Upper lobe of left lung (tissue), 6 donors: ENCODE results near the gene PEX11B. TPM values are rescaled to one million over a fixed set of nuclear protein-coding genes. Genes with fewer than 3 reads are reported as not detected.
A peak's percentile ranks its signal among the peaks of the same experiment; 100 is the strongest.

Source experiments
- ATAC-seq, 2 donors: fragments of 200-7000 bp; cut with Tn5 transposase; one replicate each; pipeline ENCODE4 v1.9.1; 2022; ENCODE audit warnings: mild to moderate bottlenecking in 2 of 2, moderate library complexity in 2 of 2; ENCODE audit not compliant: low FRiP score in 2 of 2
- DNase-seq, 2 donors: peaks; one replicate each; pipeline ENCODE4 v3.0.0-alpha.2; 2019 to 2020
- H3K27ac ChIP-seq, 4 donors: fragments of 200-600 bp; sonication (generic); one replicate each; pipeline ENCODE4 v1.5.1; 2016 to 2019
- H3K27me3 ChIP-seq, 4 donors: fragments of 200-600 bp; sonication (generic); one replicate each; pipeline ENCODE4 v1.5.1; 2017 to 2019
- H3K36me3 ChIP-seq, 4 donors: fragments of 200-600 bp; sonication (generic); one replicate each; pipeline ENCODE4 v1.5.1; 2016 to 2019
- H3K4me1 ChIP-seq, 4 donors: fragments of 200-600 bp; sonication (generic); one replicate each; pipeline ENCODE4 v1.5.1; 2018 to 2019
- H3K4me3 ChIP-seq, 4 donors: fragments of 200-600 bp; sonication (generic); one replicate each; pipeline ENCODE4 v1.5.1; 2017 to 2019; ENCODE audit warnings: mild to moderate bottlenecking in 2 of 4, moderate library complexity in 1 of 4
- H3K9me3 ChIP-seq, 4 donors: fragments of 200-600 bp; sonication (generic); one replicate each; pipeline ENCODE4 v1.5.1; 2018 to 2019
- CTCF ChIP-seq, 6 experiments: fragments of 450-650 bp in 4 of 6; fragments of 200-600 bp in 2 of 6; sonication (generic) in 2 of 6; IDR thresholded peaks; one replicate each; pipeline ENCODE4 v1.5.1; 2016 to 2019; ENCODE audit warnings: antibody characterized with exemption in 6 of 6
- EP300 ChIP-seq, 4 donors: sonication (generic); formaldehyde crosslinking; IDR thresholded peaks; one replicate each; pipeline ENCODE4 v1.5.1; 2017; ENCODE audit warnings: antibody characterized with exemption in 4 of 4, control low read depth in 2 of 4
- POLR2A ChIP-seq, 4 donors: fragments of 450-650 bp; IDR thresholded peaks; one replicate each; pipeline ENCODE4 v1.5.1; 2016 to 2017; ENCODE audit warnings: antibody characterized with exemption in 4 of 4, mild to moderate bottlenecking in 2 of 4
- POLR2AphosphoS5 ChIP-seq, 2 donors: sonication (generic); formaldehyde crosslinking; IDR thresholded peaks; one replicate each; pipeline ENCODE4 v1.5.1; 2017; ENCODE audit warnings: antibody characterized with exemption in 2 of 2
- WGBS, 2 donors: methylation state at CpG; one replicate each; pipeline ENCODE4 v1.1.5; 2017 to 2018; 5-methylcytosine and 5-hydroxymethylcytosine counted together
- total RNA-seq, 6 donors: library from RNA; depleted of rRNA in 4 of 6; stranded (reverse); fragments of >200 nt in 4 of 6; gene quantifications; one replicate each; pipeline versions ENCODE4 v1.1.0 to v1.2.1, GENCODE V29; 2016 to 2021
- donor health status: DM: no; HTN: no; CAD: no; lungs with moderate emphysema.
- donor health status: DM: no; HTN: yes; CAD: no; lungs with severe emphysema.

The PEX11B gene
- total RNA-seq, 6 donors from 2014 or later: 15.2 to 29.5 (median 26.9) TPM

- 40 to 53% methylated on average over 3 of the region's 3 CpGs for WGBS, 2 donors
- Histone ChIP-seq H3K4me1 (peaks cover 27 to 36% (median 30%) of the 10 kb centered on the region in 4 donors), H3K9me3 (no peaks in the 10 kb centered on the region), H3K4me3 (no peak overlapping the region), H3K36me3 (peaks cover 0 to 6% (median 0%) of the 10 kb centered on the region in 4 donors), H3K27ac (peak overlapping the region; percentile 86 to 94 (median 90)), H3K27me3 (no peaks in the 10 kb centered on the region)
- DNase-seq (no peak), ATAC-seq (peak in 1 of 2 donors; percentile 2)
- TF ChIP-seq POLR2AphosphoS5 (IDR thresholded peaks at IDR 0.05) (no peak), CTCF (IDR thresholded peaks at IDR 0.05) (no peak), EP300 (IDR thresholded peaks at IDR 0.05) (no peak), POLR2A (IDR thresholded peaks at IDR 0.05) (no peak)
Observed at GRCh38 chr1:145892486-145893087, 25.9 kb downstream of the PEX11B start.

GRCh38 chr1:145891587-145892485 lies 26.7 kb downstream of the PEX11B start:
- Histone ChIP-seq H3K4me3 (peak overlapping the region in 1 of 4 donors; percentile 5), H3K36me3 (no peaks in the 10 kb centered on the region), H3K27ac (peak overlapping the region; percentile 86 to 94 (median 90)), H3K4me1 (peaks cover 27 to 36% (median 30%) of the 10 kb centered on the region in 4 donors), H3K9me3 (no peaks in the 10 kb centered on the region), H3K27me3 (no peaks in the 10 kb centered on the region)
- peak in 1 of 4 donors; percentile 40 for TF ChIP-seq POLR2A (IDR thresholded peaks at IDR 0.05)
- peak; percentile 87 to 97 (median 94) for TF ChIP-seq CTCF (IDR thresholded peaks at IDR 0.05)
- TF ChIP-seq EP300 (IDR thresholded peaks at IDR 0.05): peak in 2 of 4 donors; percentile 61 to 93
- TF ChIP-seq POLR2AphosphoS5 (IDR thresholded peaks at IDR 0.05): peak; percentile 83 to 89
- DNase-seq (peak in 1 of 2 donors; percentile 98), ATAC-seq (peak; percentile 94 to 96)
- WGBS, 2 donors: 4 to 13% methylated on average over 5 to 6 of the region's 6 CpGs

- no peak for TF ChIP-seq CTCF (IDR thresholded peaks at IDR 0.05)
- peak in 1 of 4 donors; percentile 32 for TF ChIP-seq POLR2A (IDR thresholded peaks at IDR 0.05)
- TF ChIP-seq EP300 (IDR thresholded peaks at IDR 0.05): peak in 1 of 4 donors; percentile 49
- TF ChIP-seq POLR2AphosphoS5 (IDR thresholded peaks at IDR 0.05): peak in 1 of 2 donors; percentile 51
- WGBS, 2 donors: 69 to 71% methylated on average over 1 of the region's 1 CpG
- H3K27ac ChIP-seq: peak overlapping the region; percentile 86 to 94 (median 90)
- no peaks in the 10 kb centered on the region for H3K36me3 ChIP-seq
- ATAC-seq: peak in 1 of 2 donors; percentile 55
- H3K9me3 ChIP-seq: no peaks in the 10 kb centered on the region
- H3K4me3 ChIP-seq: no peak overlapping the region
- H3K4me1 ChIP-seq: peaks cover 29 to 37% (median 34%) of the 10 kb centered on the region in 4 donors
- no peaks in the 10 kb centered on the region for H3K27me3 ChIP-seq
- DNase-seq: peak in 1 of 2 donors; percentile 74
Observed at GRCh38 chr1:145891143-145891542, 27.4 kb downstream of the PEX11B start.

- no peaks in the 10 kb centered on the region for H3K36me3 ChIP-seq
- ATAC-seq: no peak
- TF ChIP-seq POLR2AphosphoS5 (IDR thresholded peaks at IDR 0.05) (no peak), POLR2A (IDR thresholded peaks at IDR 0.05) (no peak), CTCF (IDR thresholded peaks at IDR 0.05) (no peak), EP300 (IDR thresholded peaks at IDR 0.05) (no peak)
- H3K27me3 ChIP-seq: no peaks in the 10 kb centered on the region
- WGBS, 2 donors: 59 to 88% methylated on average over 3 of the region's 3 CpGs
- peak in 1 of 2 donors; percentile 62 for DNase-seq
- peaks cover 36 to 43% (median 42%) of the 10 kb centered on the region in 4 donors for H3K4me1 ChIP-seq
- peak overlapping the region in 3 of 4 donors; percentile 60 to 94 (median 89) for H3K27ac ChIP-seq
- no peaks in the 10 kb centered on the region for H3K9me3 ChIP-seq
- H3K4me3 ChIP-seq: no peak overlapping the region
Observed at GRCh38 chr1:145889722-145890121, 28.8 kb downstream of the PEX11B start.
